GM18520 (cell line): ENCODE results near the gene CNTN5.

Source experiments
- ATAC-seq: cut with Tn5 transposase; IDR thresholded peaks from one replicate; pipeline ENCODE4 v1.9.1; 2021; ENCODE audit not compliant: unreplicated experiment

The CNTN5 gene

DNA sequence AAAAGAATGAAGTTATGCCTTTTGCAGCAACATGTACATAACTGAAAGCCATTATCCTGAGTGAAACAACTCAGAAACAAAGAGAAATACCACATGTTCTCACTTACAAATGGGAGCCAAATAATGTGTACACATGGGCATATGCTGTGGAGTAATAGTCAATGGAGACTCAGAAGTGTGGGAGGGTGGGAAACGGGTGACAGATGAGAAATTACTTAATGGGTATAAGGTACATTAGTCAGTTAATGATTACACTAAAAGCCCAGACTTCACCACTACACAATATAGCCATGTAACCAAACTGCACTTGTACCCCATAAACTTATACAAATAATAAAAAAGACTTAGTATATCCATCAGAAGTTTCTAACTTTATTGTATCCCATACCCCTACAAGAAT is 992.3 kb downstream of the CNTN5 start:
- ATAC-seq: no peak

DNA sequence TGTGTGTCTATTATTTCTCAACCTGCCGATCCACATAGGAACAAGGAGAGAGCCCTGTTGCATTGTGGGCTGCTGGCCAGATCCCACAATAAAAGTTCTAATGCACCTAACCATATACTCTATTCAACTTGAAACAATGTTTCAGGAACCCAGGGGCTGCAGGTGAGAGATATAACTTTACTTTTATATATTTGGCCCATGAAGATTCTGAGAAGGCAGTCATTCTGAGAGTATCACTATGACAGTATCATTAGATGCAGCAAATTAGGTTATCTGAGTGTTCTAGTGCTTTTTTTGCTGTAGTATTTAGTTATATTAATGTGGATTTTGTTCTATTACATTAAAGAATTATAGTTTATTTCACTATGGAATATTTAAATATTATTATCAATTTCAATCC is 1011.2 kb downstream of the CNTN5 start:
- no peak for ATAC-seq

DNA sequence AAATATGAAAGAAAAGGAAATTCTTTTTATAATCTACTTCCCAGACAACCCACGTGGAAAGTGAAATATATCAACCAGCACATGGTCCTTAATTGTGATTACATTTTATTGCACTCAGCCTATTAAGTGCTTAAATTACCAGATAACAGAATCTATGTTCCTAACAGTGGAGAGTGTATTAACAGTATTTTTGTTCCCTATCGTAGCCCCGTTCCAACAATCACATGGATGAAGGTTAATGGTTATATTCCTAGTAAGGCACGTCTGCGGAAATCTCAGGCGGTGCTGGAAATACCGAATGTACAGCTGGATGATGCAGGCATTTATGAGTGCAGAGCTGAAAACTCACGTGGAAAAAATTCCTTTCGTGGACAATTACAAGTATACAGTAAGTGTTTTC is 1040.3 kb downstream of the CNTN5 start:
- no peak for ATAC-seq

DNA sequence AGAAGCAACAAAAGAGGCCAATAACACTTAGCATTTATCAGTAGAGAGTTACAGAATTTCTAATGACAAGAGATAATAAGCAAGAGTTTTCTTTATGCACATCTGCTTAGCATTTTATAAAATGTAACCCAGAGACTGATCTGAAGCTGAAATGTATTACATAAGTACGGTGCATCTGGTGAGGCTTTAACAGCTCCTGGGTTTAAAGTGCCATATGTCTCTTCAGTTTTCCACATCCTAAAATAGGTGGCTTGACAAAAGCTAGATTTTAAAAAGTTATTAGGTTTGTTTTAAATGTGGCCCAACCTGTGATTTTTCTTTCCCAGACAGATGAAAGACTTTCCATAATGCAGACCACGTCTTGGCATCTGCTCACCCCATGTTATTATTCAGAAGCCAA is 1045.7 kb downstream of the CNTN5 start:
- no peak for ATAC-seq

DNA sequence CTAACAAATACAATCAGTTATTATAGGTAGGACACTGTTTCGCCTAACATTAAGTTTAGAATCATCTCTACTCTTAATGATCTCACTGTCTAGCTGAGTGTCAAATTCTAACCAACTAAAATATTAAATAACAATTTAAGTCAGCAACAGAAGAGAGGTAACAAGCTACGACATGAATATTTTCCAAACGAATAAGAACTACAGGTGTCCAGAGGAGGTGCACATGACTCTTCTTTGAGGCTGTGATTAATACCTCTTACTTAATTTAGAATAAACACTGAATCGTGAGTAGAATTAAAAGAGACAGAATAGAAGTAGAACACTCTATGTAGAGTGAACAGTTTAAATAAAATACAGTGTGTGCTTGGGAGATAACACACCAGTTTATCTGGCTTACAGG is 1047.4 kb downstream of the CNTN5 start:
- no peak for ATAC-seq

DNA sequence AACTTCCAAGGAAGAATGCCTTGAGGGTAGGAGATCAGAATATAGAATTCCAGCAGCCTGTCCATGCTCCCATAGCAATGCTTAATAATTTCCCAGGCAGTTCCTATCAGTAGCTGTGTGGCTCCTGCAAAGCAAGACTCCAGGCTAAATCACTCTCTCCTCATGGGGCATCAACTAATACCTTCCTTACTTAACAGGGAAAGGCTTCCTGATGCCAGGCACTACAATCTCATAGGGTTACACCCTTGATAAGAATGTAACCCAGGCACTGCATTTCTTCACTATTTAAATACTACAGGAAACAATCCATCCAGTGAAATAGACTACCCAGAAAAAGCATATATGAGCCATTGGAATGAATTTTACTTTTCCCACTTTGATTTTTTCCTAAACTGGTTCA is 1051.4 kb downstream of the CNTN5 start:
- no peak for ATAC-seq

DNA sequence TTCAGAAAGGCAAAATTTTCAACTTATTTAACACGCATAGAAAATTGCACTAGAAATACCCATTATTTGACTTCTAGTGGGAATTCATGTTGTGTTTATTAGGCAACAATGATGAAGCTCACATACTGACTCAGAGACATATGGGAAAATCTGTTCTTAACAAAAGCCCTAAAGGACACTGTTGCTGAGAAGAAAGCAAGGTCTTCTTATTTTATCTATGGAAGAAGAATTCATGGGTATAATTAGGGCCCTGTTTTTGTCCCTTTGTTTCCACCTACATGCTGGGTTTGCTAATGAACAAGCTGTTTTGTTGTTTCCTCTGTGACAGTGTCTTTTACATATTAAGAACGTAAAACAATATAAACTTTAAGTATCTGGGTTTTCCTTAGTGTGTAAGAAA is 1059.6 kb downstream of the CNTN5 start:
- no peak for ATAC-seq

DNA sequence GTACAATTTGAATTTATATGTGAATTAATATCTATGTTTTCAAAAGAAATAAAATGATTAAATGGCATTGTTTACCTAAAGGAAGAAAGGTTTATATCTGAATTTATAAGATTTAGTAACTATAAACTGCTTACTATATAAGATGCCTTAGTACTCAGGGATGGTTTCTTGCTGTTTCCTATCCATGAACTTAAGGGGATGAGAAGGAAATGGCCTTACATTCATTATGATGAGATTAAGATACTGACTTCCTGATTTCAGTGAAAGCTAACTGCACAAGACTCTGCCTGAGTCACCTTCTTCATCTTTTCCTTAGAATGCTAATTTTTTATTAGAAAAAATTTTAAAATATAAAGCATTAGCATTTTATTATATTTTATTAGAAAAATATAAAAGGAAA is 1060.1 kb downstream of the CNTN5 start:
- no peak for ATAC-seq

DNA sequence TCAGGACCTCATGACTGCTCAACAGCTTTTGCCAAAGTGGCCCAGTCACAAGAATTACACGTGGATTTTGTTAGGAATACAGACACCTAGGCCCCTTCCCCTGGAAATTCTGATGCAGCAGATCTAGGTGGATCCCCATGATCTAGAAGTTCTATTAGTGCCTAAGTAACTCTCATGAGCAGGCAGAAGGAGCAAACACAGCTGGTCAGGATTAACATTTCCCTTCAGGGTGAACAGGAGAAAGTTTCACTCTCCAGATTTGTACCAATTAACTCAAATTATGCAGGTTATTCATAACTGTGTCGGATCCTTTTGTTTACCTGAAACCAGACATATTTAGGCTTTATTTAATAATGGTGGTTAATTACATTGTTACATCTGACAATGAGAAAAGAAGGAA is 1072.9 kb downstream of the CNTN5 start:
- ATAC-seq: no peak

DNA sequence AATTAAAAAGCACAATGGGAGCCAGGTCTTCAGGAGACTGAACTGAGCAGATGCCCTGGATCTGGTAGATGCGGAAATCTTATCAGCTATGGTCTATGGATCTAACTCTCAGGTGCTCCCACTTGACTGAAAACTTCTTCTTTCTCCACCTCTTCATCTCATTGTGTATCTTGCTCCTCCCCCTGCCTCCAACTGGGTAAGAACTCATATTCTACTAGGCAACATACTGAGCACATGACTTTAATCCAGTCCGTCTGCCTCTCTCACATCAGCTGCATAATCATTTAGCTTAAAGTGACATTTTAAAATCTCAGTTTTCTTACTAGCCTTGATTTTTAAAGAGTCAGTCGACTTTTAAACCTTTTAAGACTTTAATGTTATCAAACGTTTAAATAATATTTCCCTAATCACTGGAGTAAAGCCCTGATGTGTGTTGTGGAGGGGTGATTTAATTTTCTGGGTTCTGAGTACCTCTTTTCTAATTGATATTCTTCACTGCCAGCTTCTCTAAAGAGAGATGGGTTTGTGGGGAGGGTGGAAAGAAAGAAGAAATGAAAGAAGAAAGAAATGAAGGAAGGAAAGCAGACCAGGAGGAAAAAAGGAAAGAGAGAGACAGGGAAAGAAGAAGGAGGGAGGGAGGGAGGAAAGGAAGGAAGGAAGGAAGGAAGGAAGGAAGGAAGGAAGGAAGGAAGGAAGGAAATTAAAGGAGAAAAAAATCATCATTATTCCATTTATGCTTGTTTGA is 1073.5 kb downstream of the CNTN5 start:
- no peak for ATAC-seq

DNA sequence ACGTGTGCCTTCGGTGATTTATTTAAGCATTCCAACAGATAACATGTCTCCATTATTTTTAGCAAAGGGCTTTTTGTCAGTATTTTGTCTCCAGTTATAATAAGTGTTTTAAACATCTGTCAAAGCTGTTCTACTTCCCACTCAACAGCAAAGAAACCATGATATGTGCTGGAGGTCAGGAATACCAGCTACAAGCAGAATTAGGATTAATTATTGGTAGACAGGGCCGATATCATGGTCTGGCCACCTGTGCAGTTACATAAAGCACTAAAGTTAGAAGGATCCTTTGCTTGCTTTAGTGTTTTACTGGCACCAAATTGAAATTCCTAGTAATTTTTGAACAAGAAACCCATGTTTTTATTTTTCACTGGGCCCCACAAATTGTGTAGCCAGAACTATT is 1075.1 kb downstream of the CNTN5 start:
- ATAC-seq: no peak

DNA sequence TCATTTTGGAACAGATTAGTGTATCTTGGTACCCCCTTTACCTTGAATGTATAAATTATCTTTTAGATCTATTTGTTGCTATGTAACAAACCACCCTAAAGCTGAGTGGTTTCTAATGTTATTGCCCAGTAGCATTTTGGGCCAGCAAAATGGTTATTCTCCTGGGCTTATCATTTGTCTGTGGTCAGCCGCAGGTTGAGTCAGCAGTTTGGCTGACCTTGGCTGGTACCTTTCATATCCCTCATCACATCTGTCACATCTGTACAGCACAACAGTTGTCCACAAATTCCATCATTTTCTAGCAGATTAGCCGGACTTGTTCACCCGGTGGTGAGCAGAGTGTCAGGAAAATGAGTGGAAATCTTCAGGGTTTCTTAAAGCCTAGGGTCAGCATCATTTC is 1077.8 kb downstream of the CNTN5 start:
- ATAC-seq: no peak

DNA sequence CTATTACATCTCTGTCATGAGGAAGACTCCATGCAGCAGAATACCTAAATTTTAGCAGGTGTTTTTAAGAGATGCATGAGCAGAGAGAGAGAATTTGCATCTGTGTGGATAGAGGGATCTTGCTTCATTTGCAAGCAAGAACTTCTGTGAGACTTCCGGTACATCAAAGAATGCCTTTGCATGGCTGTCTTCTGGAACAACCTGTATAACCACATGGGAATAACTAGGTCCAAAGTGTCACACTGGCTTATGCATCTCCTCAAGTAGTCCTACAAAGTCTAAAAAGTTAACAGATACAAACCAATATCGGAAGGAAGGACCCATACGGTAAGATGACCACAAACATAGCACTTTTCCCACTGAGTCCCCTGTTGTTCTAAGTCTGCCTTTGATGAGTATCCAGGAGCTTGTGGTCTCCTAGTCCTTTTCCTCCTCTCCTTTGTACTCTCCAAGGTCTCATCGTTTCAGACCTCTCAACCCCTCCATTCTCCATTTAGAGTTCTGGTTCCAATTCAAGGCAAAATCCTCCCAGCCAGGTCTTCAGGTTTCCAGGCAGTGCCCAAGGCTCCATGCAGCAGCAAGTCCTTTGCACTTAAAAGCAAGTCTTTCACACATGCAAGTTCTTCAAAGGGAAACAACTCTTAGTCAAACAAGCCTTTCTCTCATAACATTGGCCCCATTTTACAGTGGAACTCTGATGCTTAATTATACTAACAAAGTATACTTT is 1084.7 kb downstream of the CNTN5 start:
- ATAC-seq: no peak

DNA sequence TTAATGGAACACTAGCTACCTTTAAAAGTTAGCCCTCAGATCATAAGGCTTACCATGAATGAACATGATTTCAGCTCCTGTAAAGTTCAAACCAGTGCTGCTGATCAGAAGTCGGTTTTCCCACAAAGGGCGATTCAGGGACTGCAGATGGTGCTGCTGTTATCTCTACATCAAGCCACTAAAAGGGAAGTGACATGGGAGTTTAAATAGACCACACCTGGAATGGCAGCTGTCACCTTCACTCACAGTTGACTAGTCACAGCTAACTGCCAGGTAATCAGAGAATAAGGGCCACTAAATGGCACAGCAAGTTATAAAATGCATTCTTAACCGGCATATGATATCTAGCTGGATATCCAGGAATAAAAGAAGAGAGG is 1085.2 kb downstream of the CNTN5 start:
- ATAC-seq: no peak

DNA sequence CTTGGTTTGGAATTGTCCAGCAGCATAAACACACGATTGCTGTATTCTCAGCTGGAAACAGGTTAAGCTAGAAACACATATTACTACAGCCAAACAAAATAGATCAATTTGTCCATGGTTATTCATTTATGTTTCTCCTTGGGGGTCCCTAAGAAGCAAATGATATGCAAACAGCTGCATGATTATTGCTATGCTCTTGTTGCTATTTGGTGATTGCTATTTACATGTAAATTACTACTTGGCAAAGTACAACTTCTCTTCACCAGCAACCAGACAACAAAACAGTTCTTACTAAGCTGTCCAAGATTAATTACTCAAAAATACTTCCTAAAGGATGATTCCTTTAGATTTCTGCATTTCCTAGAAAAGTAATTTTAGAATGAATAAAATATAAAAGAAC is 1098.4 kb downstream of the CNTN5 start:
- ATAC-seq: no peak

DNA sequence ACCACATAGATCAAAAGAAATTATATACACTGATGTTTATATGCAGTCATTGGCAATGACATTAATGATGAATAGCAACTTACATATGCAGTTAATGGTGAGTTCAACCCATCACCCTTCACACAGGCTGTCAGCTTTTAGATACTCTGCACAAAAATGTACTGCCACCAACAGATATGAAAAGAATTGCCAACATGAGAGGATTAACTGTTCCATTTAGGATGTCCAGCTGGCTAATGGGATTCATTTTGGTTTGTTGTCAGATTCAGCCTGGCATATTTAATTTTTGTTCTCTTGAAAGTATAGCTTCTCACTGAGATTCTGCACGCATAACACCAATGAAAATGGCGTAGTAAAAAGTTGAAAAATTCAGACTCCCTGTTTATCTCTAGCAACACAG is 1112.4 kb downstream of the CNTN5 start:
- ATAC-seq: no peak

DNA sequence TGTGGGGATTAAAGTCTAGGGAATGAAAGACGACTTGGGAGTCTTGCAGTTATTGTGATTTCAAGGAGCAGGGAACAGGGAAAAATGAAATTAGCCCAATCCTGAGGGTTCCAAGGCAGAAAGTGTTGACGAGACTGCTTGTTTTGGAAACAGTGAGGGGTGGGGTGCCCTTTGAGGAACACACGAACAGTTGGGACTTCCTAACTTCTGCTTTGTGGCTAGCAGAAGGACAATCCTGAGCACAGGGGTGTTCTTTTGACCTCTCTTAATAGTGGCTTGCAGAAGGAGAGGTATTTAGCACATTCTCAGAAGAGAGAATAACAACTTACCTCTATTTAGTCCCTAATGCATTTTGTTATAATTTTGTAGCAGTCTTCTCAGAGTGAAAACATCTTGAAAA is 1120.5 kb downstream of the CNTN5 start:
- ATAC-seq: no peak

DNA sequence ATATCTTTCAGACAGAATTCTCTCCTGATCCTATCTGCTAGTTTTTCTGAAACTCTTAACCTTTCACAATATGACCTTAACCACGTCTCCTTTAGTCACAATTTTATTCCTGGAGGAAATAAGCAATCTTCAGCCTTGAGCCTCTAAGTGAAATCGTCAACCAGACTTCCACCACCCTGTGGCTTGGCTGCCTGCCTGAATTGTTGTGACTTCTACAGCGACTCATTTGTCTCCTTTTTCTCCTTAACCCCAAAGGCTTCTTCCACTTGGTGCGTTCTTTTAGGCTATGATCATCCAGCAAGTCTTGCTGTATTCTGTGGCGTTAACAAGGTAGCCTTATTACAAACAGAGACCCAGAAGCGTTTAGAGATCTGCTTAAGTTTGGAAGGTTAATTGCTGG is 1131.2 kb downstream of the CNTN5 start:
- no peak for ATAC-seq

DNA sequence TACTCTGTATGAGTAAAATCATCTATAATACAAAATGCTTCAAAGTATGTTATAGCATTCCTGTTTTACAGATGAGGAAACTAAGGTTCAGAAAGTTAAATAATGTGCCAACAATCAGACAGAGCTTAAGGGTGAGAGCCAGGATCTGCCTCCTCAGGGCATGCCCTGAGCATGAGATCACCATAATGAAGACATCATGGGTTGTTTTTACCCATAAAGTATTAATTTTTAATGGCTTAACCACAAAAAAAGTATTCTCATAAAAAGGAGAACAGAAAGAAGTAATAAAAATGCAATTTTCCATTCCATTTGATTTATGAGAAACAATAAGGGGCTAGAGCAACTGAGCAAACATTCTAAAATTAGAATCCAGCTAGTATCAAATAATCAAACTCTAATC is 1132.0 kb downstream of the CNTN5 start:
- ATAC-seq: no peak

DNA sequence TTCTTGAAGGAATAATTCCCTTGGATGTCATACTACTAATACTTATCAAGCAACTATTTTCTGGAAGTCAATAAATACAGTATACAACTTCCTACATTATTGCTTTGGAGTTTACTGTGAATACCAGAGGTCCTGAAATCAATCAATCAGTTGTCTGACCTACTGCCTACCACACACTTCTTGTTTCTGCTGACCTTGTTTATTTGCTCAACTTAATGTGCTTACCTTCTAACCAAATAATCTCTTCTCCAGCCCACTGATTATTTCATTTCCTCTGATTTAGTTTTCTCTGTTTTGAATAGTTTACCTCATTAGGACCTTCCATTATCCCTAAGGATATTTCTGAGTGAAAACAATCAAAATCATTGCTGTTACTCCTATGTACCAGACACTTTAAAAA is 1142.7 kb downstream of the CNTN5 start:
- ATAC-seq: no peak

DNA sequence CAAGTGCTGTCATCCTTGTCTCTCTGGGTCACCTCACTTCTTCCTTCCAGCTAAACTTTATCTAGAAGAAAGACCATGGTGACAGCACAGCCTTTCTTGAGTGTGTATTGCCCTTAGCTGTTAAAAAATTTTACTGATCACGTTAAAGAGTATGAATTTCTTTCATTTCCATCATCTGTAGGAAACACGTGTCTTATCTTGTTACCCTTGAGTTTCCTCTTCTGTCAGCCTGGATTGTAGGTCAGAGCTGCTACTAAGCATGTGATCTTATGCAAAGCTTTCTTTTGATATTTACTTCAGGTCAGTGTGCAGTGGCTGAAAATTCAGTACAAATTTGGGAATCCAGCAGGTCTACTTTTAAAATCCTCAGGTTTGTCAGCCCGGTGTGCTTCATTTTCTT is 1154.1 kb downstream of the CNTN5 start:
- no peak for ATAC-seq

DNA sequence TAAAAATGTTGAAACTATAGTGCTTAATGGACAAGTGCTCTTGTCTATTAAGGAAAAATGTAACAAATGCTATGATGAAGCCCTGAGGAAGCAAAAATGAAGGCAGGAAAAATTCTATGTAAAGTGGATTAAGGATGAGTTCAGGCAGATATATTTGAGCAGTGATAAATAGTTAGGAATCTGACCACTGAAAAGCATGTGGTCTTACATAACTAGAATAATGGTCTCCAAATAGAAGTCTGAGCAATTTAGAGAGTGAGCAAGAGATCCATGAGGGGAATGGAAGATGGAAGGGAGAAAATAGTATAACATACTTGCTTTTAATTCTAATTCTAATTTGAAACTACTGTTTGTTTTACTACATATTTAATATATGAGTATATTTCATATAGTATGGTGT is 1155.7 kb downstream of the CNTN5 start:
- ATAC-seq: no peak

DNA sequence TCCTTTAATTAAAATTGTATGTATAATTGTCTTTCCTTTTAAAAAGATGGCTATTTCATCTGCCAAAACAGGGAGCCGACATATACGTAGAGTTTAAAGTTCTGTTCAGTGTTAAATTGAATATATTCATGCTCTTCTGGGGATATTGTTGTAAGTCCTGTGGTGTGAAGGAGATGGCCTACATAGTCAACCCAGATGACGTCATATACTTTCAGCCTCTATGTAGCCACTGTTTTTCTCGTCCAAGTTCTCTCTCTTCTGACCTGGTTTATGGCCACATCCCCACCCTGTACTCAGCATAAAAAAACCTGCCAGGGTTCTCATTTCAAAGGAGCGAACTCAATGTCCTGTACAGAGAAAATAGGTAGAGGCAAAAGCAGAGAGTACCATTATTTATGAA is 1156.9 kb downstream of the CNTN5 start:
- no peak for ATAC-seq
